ENCODE measurements around the gene CNGA2.

- TF ChIP-seq POLR2A (IDR thresholded peaks at IDR 0.05) (no peak), CTCF (IDR thresholded peaks at IDR 0.05) (no peak)
Observed at GRCh38 chrX:151712253-151712652, 22.3 kb upstream of the CNGA2 start.

Measured in uterus (tissue), 2 donors.